Nephron (organoid): ENCODE measurements around the gene NRCAM.

Source experiments
- H3K27ac Mint-ChIP-seq, 3 experiments: 2 replicates each; pipeline ENCODE4 v1.8.0; 2020; ENCODE audit warnings: mixed read lengths in 3 of 3, mild to moderate bottlenecking in 2 of 3, moderate library complexity in 1 of 3
- H3K27me3 Mint-ChIP-seq: 2 replicates; pipeline ENCODE4 v1.8.0; 2021; ENCODE audit warnings: low read depth, mild to moderate bottlenecking, moderate library complexity, mixed read lengths
- H3K36me3 Mint-ChIP-seq: 2 replicates; pipeline ENCODE4 v1.8.0; 2020; ENCODE audit warnings: low read depth, mixed read lengths
- H3K4me1 Mint-ChIP-seq: 2 replicates; pipeline ENCODE4 v1.8.0; 2020; ENCODE audit warnings: mixed read lengths
- H3K4me3 Mint-ChIP-seq, 3 experiments: 2 replicates each; pipeline ENCODE4 v1.8.0; 2020; ENCODE audit warnings: mild to moderate bottlenecking in 3 of 3, mixed read lengths in 3 of 3, moderate library complexity in 2 of 3
- H3K9me3 Mint-ChIP-seq: 2 replicates; pipeline ENCODE4 v1.8.0; 2020; ENCODE audit warnings: mixed read lengths
- TF ChIP-seq, protein P1 (sequence below), 3 experiments: fragments of 200-600 bp; sonication (generic); IDR thresholded peaks; one replicate each; pipeline ENCODE4 v1.5.0; 2021; ENCODE audit warnings: antibody characterized with exemption in 3 of 3; ENCODE audit not compliant: unreplicated experiment in 3 of 3

Gene NRCAM

DNA sequence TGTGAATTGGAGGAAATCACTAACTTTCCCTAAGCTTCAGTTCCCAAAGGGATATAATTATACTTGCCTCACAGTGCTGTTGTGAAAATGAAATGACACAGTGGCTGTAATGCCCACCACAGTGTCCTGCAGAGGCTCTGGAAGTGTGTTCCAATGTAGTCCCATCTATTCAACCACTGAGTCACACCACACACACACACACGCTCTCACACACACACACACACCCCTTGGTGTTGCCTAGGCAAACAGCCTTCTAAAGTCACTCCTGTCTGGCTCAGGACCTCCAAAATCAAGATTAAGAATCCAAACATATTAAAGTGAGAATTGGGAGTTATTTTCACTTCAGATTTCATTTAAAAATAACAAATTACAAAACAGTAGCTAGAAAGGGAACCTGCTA lies 73.3 kb downstream of the NRCAM start:
- no peaks in the 10 kb centered on the region for H3K27me3 Mint-ChIP-seq
- H3K4me3 Mint-ChIP-seq = no peak overlapping the region
- H3K4me1 Mint-ChIP-seq = no peaks in the 10 kb centered on the region
- no peaks in the 10 kb centered on the region for H3K36me3 Mint-ChIP-seq
- H3K27ac Mint-ChIP-seq = no peak overlapping the region
- no peaks in the 10 kb centered on the region for H3K9me3 Mint-ChIP-seq
- TF ChIP-seq, protein P1, sequence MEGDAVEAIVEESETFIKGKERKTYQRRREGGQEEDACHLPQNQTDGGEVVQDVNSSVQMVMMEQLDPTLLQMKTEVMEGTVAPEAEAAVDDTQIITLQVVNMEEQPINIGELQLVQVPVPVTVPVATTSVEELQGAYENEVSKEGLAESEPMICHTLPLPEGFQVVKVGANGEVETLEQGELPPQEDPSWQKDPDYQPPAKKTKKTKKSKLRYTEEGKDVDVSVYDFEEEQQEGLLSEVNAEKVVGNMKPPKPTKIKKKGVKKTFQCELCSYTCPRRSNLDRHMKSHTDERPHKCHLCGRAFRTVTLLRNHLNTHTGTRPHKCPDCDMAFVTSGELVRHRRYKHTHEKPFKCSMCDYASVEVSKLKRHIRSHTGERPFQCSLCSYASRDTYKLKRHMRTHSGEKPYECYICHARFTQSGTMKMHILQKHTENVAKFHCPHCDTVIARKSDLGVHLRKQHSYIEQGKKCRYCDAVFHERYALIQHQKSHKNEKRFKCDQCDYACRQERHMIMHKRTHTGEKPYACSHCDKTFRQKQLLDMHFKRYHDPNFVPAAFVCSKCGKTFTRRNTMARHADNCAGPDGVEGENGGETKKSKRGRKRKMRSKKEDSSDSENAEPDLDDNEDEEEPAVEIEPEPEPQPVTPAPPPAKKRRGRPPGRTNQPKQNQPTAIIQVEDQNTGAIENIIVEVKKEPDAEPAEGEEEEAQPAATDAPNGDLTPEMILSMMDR (IDR thresholded peaks at IDR 0.05; ENCODE audit: unreplicated experiment in 3 of 3) = no peak

DNA sequence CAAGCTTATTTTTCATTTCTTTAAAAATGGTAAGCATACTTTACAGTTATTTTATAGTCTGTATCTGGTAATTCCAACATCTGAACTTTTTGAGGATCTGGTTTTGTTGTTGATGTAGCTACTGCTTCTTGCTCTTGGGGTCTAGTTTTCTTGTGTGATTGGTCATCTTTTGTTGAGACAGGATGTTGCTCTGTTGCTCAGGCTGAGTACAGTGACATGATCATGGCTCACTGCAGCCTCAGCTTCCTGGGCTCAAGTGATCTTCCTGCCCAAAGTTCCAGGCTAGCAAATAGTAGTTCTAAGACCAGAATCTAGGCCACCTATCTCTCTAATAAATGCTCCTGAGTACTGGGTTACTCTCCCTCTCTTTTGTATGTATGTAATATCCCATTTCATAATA lies 75.7 kb downstream of the NRCAM start:
- H3K4me3 Mint-ChIP-seq = no peak overlapping the region
- H3K4me1 Mint-ChIP-seq = no peaks in the 10 kb centered on the region
- no peaks in the 10 kb centered on the region for H3K36me3 Mint-ChIP-seq
- TF ChIP-seq, protein P1 (IDR thresholded peaks at IDR 0.05; ENCODE audit: unreplicated experiment in 3 of 3) = no peak
- H3K9me3 Mint-ChIP-seq = no peaks in the 10 kb centered on the region
- no peak overlapping the region for H3K27ac Mint-ChIP-seq
- H3K27me3 Mint-ChIP-seq = no peaks in the 10 kb centered on the region

DNA sequence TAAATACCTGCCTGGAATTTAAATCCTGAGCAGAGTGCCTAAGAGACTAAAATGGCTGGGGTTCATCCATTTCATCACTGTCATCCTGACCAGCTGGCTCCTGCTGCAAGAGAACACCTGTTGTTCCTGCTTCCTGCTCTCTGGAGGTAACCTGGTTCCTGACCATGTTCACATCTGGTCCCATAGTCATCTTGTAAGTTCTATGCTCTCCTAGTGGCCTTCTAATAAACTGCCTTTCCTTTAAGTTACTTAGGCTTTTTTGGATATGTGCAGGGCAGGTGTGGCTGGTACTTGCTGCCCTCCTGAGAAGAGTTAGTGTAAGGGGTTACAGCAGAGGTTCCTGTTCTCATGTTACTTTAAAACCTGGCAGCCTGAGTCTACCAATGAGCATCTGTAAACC lies 80.0 kb downstream of the NRCAM start:
- Mint-ChIP-seq H3K27ac (no peak overlapping the region), H3K27me3 (no peaks in the 10 kb centered on the region), H3K9me3 (peaks cover 2% of the 10 kb centered on the region), H3K36me3 (no peaks in the 10 kb centered on the region), H3K4me3 (no peak overlapping the region), H3K4me1 (no peaks in the 10 kb centered on the region)
- TF ChIP-seq, protein P1 (IDR thresholded peaks at IDR 0.05; ENCODE audit: unreplicated experiment in 3 of 3) = no peak

DNA sequence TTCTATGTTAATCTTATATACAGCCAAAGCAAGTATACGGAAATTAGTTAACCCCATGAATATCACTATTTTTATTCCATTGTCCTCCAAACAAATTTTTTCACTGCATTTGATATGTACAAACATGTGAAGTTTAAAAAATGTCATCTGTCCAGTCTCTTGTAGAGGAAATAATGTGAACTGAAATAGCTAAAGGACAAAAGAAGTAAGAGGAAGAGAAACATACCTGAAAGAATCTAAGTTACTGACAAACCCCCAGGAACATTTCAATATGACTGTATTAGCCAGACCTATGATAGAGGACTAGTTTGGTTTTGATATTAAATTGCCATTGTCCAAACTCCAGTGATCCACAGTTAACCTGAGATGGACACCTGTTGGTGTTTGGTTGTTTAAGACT lies 80.6 kb downstream of the NRCAM start:
- Mint-ChIP-seq H3K4me3 (no peak overlapping the region), H3K36me3 (no peaks in the 10 kb centered on the region), H3K9me3 (peaks cover 2% of the 10 kb centered on the region), H3K4me1 (no peaks in the 10 kb centered on the region), H3K27ac (no peak overlapping the region), H3K27me3 (no peaks in the 10 kb centered on the region)
- TF ChIP-seq, protein P1 (IDR thresholded peaks at IDR 0.05; ENCODE audit: unreplicated experiment in 3 of 3) = no peak

DNA sequence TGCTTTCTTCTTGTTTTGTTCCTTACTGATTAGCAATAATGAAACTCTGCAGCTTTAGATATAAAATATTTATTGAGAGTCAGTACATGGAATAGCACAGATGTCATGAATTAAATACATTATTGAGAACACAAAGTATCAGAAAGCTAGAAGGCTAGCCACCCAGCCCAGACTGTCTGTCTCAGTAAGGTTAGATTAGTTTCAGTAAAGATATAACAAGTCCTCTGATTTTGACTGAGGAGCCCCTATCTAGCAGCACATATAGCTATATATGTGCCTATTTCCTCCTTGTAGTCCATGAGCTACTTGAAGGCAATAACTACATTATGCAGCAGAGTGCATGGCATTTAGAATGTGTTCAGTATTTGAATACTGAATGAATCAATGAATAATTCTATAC lies 81.3 kb downstream of the NRCAM start:
- Mint-ChIP-seq H3K36me3 (no peaks in the 10 kb centered on the region), H3K27me3 (no peaks in the 10 kb centered on the region), H3K4me3 (no peak overlapping the region), H3K9me3 (peaks cover 2% of the 10 kb centered on the region), H3K4me1 (no peaks in the 10 kb centered on the region), H3K27ac (no peak overlapping the region)
- TF ChIP-seq, protein P1 (IDR thresholded peaks at IDR 0.05; ENCODE audit: unreplicated experiment in 3 of 3) = no peak

DNA sequence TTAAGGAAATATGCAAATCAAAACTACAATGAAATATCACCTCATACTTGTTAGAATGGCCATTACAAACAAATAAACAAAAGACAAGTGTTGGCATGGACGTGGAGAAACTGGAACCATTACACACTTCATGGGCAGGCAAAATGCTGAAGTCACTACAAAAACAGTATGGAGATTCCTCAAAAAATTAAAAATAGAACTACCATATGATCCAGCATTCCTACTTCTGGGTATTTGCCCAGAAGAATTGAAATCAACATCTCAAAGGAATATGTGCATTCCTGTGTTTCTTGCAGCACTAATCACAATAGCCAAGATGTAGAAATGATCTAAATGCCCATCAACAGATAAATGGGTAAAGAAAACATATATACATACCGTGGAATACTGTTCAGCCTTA lies 83.6 kb downstream of the NRCAM start:
- no peaks in the 10 kb centered on the region for H3K36me3 Mint-ChIP-seq

More for the DNA sequence above, 83.6 kb downstream of the NRCAM start:
- H3K27me3 Mint-ChIP-seq = no peaks in the 10 kb centered on the region
- peaks cover 2% of the 10 kb centered on the region for H3K9me3 Mint-ChIP-seq
- no peak overlapping the region for H3K27ac Mint-ChIP-seq
- TF ChIP-seq, protein P1 (IDR thresholded peaks at IDR 0.05; ENCODE audit: unreplicated experiment in 3 of 3) = no peak
- H3K4me1 Mint-ChIP-seq = no peaks in the 10 kb centered on the region
- no peak overlapping the region for H3K4me3 Mint-ChIP-seq
